ENCODE data around the gene INTS14. TPM values are rescaled to one million over a fixed set of nuclear protein-coding genes. Genes with fewer than 3 reads are reported as not detected.

INTS14 gene
- total RNA-seq, 1 experiment from 2014 or later = 44.7 TPM

DNA sequence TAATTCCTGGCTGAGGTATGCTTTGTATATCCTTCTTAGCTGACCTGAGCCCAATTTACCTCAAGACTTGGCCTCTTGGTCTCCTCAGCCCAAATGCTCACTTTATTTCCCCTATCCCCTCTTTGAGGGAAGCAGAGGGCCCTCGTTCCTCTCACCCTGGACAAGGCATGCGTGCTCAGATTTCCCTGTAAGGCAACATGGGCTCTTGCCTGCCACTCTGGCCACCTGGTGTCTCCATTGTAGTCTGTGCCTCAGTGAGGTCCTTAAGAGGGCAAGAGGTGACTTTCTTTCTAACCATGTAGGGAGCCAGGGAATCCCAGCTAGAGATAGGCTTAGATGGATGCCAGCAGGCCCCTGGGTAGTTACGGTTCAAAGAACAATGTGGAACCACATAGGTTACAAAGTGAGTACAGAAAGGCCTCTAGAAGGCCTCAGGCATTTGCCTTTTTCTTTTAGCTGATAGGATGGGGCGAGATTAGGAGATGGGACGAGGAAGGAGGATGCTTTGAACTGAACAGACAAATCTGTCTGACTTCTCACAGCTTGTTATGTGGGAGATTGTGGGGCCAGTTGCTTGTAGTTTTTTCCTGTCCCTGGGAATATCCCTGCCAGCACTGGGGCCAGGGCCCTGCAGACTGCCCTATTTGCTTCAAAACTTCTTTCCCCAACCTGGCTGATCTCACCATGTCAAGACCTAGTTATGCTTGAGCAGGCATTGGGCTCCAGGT, 1.1 kb upstream of the INTS14 start:
- Histone ChIP-seq H3K23me2 (ENCODE audit: insufficient read length, low read depth, low read length, poor library complexity, severe bottlenecking) (peaks cover 8% of the 10 kb centered on the region), H4K5ac (ENCODE audit: insufficient read length, low read depth, low read length) (no peak overlapping the region), H3K9me3 (ENCODE audit: control insufficient read depth, low read depth, low read length) (no peaks in the 10 kb centered on the region), H3K9ac (ENCODE audit: extremely low read depth, insufficient read length, low read length) (peak overlapping the region; percentile 87), H3K14ac (ENCODE audit: insufficient read depth, low read length) (peak overlapping the region; percentile 75), H2BK20ac (ENCODE audit: low read depth, low read length, poor library complexity, severe bottlenecking) (no peak overlapping the region), H3K27ac (ENCODE audit: insufficient read length, low read depth, low read length) (peak overlapping the region; percentile 41), H4K20me1 (ENCODE audit: control insufficient read depth, insufficient read depth, insufficient read length) (no peaks in the 10 kb centered on the region), H3K4me2 (ENCODE audit: insufficient read depth, insufficient read length, low read length) (peak overlapping the region; percentile 61), H3K79me2 (ENCODE audit: insufficient read depth, low read length) (peaks cover 2% of the 10 kb centered on the region; the same call in 1 of the 2 replicates), H3K79me1 (ENCODE audit: insufficient read depth, low read depth, low read length, poor library complexity, severe bottlenecking) (no peaks in the 10 kb centered on the region), H3K4me1 (ENCODE audit: insufficient read depth, low read length) (peaks cover 2% of the 10 kb centered on the region; the same call in 1 of the 2 replicates), H3K23ac (ENCODE audit: insufficient read length, low read depth, low read length) (no peak overlapping the region), H2AFZ (ENCODE audit: low read length) (no peak overlapping the region), H2BK15ac (ENCODE audit: low read depth, low read length) (no peak overlapping the region), H4K91ac (ENCODE audit: insufficient read length, low read depth, low read length) (no peak overlapping the region), H2AK5ac (ENCODE audit: insufficient read length, low read length) (no peak overlapping the region), H2BK5ac (ENCODE audit: insufficient read length, low read length) (no peak overlapping the region), H3K27me3 (ENCODE audit: insufficient read depth, low read length) (no peaks in the 10 kb centered on the region), H2BK12ac (ENCODE audit: insufficient read length, low read depth, low read length) (no peak overlapping the region), H3T11ph (ENCODE audit: low read length) (no peak overlapping the region), H3K18ac (ENCODE audit: insufficient read length, low read depth, low read length) (peak overlapping the region; percentile 36), H3K4ac (ENCODE audit: low read depth, low read length) (peak overlapping the region; percentile 25; the same call in 1 of the 2 replicates), H3K56ac (ENCODE audit: insufficient read length, low read depth, low read length) (no peak overlapping the region), H2BK120ac (ENCODE audit: low read depth, low read length, poor library complexity, severe bottlenecking) (no peak overlapping the region), H4K8ac (replicated peaks; ENCODE audit: insufficient read length, low read depth, low read length) (no peak overlapping the region)
- TF ChIP-seq, protein P1, sequence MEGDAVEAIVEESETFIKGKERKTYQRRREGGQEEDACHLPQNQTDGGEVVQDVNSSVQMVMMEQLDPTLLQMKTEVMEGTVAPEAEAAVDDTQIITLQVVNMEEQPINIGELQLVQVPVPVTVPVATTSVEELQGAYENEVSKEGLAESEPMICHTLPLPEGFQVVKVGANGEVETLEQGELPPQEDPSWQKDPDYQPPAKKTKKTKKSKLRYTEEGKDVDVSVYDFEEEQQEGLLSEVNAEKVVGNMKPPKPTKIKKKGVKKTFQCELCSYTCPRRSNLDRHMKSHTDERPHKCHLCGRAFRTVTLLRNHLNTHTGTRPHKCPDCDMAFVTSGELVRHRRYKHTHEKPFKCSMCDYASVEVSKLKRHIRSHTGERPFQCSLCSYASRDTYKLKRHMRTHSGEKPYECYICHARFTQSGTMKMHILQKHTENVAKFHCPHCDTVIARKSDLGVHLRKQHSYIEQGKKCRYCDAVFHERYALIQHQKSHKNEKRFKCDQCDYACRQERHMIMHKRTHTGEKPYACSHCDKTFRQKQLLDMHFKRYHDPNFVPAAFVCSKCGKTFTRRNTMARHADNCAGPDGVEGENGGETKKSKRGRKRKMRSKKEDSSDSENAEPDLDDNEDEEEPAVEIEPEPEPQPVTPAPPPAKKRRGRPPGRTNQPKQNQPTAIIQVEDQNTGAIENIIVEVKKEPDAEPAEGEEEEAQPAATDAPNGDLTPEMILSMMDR (conservative IDR thresholded peaks at IDR 0.05) = no peak
- no CpG with 5 or more reads among the region's 5 CpGs for WGBS (ENCODE audit: extremely low coverage, insufficient read length, low lambda C conversion rate)
- H3K9me3 Mint-ChIP-seq = no peaks in the 10 kb centered on the region; a peak in 1 of 5 replicates
- H3K36me3 Mint-ChIP-seq (ENCODE audit: insufficient read depth in 1 of 3, low read depth in 3 of 3) = peaks cover 0 to 1% (median under 1%) of the 10 kb centered on the region in 3 experiments; a peak in 1 of 7 replicates
- H3K4me1 Mint-ChIP-seq = peaks cover 16 to 21% of the 10 kb centered on the region in 2 experiments
- H3K4me3 Mint-ChIP-seq = peak overlapping the region; percentile 90 to 92
- no peaks in the 10 kb centered on the region; the same call in none of the 2 replicates for H3K27me3 Mint-ChIP-seq (ENCODE audit: low read depth)
- peak overlapping the region; percentile 89 to 99 (median 99) for H3K27ac Mint-ChIP-seq
- DNase-seq = no peak
